Stimulated activated CD8-positive, alpha-beta memory T cell treated with anti-CD3 and anti-CD28 coated beads, Interleukin-7, amount 100 ng/mL, for 4 hours (primary cell): ENCODE data around the gene MAP4K1.
"Not testable (repeated sequence)": the region's sequence is repeated elsewhere in the genome, so short reads cannot be mapped to it uniquely, and the experiment has no call there.

ENCODE experiments used
- DNase-seq, 2 donors: peaks; one replicate each; pipeline ENCODE4 v3.0.0-alpha.2; 2020; ENCODE audit warnings: low read depth in 2 of 2

The MAP4K1 gene

DNA sequence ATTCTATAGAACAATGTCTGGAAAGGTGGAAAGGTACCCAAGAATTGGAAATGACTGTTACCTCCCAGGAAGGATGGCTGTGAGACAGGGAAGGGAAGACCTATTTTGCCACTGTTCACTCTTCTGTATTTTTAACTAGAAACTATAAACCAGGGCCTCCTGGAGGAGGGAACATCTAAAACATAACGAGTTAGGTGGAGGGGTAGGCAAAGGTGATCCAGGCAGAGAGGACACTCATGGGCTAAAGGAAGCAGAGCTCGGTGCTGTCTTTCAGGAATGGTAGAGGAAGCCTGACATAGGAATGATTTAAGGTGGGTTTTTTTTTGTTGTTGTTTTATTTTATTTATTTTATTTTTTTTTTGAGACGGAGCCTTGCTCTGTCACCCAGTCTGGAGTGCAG lies 7.1 kb upstream of the MAP4K1 start:
- DNase-seq = no peak

DNA sequence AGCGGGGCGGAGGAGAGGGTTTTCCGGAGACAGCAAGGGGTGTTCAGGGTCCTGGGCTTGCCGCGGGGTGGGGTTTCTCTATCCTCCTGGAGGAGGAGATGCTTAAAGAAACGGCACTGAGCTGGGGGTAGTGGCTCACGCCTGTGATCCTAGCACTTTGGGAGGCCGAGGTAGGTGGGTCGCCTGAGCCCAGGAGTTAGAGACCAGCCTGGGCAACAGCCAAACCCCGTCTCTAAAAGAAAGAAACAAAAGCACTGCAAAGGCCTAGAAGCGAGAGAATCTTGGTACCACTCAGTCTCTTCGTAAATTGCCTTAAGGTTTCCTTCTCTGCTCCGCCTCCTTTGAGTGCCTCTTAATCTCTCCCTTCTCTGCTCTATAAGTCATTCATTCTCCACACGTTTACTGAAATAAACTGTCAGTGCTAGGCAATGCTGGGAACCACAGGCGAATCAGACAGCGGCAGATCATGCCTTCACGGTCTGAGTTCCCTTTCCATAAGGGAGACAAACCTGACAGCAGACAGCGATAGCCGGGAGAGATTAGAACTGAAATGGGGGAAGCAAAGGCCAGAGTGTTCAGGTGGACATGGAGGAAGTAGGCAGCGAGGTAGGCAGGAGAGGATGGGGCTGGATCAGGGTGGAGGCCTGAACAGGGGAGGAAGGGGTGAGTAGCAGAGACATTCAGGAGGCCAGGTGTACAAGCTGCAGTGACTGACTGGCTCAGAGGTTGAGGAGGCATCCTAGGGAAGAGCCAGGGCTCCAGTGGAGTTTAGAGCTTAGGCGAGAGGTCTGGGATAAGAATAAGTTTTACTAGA lies 1.8 kb upstream of the MAP4K1 start:
- DNase-seq = no peak

DNA sequence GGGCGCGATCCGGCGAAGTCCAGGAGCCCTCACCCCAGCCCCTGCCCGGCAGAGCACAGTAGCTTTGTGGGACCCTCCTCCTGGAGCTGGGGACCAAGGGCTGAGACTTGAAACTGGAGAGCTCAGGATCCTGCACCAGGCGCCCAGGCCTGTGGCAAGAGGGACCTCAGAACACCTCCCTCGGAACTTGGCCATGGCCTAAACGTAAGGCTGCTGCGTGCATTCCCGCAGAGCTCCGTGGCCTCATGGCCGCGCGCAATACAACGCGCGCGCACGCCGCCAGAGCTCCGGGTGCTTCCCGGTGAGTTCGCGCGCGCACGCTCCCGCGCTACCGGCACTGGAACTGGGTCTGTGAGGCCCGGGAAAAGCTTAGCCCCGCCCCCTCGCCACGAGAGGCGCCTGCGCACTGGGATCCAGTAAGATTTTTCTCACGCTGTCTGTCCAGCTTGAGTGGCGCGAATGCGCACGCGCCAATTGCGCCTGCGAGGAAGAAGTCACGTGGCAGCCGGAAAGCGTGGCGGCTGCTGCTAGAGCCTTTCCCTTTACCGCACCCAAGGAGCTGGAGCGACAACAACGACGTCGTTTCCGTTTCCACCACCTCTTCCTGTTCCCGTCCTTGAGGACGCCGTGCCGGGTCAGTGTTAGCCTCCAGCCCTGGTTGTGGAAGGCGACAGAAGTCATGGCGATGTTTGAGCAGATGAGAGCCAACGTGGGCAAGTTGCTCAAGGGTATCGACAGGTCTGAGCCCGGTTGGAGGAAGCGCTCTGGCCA lies 1.0 kb upstream of the MAP4K1 start, which contains the start of gene EIF3K:
EIF3K (plus strand) TSS at position 599 of the 771 bp plus-strand sequence; CDS start at position 680, 81 bp downstream.
- DNase-seq = peak; percentile 93 to 95

- DNase-seq = no peak
These were observed 430 bp downstream of the MAP4K1 start for GRCh38 chr19:38617283-38617763.

- no peak for DNase-seq
These were observed 1.5 kb downstream of the MAP4K1 start for GRCh38 chr19:38616265-38616664.

DNA sequence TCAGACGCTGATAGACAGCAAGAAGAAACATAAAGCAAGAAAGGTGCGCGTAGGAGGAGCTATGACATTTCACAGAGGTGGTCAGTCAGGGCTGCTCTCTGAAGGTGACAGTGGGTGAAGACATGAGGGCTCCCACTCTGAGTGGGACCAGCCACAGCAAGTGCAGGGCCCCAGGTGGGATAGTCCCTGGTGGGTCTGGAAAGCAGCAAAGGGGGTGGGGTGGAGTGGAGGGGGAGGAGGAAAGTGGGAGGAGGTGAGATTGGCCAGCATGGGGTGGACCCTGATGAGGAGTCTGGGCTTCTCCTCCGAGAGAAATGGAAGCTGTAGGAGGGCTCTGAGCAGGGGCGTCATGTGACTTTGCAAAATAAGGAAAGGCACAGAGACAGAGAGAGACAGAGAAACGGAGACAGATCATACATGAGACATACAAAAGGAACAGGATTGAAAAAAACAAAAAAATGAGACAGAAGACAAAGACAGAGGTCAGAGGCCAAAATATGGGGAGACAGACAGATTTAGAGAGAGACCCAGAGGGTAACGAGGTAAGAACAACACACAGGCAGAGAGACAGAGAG lies 2.7 kb downstream of the MAP4K1 start:
- DNase-seq = no peak

DNA sequence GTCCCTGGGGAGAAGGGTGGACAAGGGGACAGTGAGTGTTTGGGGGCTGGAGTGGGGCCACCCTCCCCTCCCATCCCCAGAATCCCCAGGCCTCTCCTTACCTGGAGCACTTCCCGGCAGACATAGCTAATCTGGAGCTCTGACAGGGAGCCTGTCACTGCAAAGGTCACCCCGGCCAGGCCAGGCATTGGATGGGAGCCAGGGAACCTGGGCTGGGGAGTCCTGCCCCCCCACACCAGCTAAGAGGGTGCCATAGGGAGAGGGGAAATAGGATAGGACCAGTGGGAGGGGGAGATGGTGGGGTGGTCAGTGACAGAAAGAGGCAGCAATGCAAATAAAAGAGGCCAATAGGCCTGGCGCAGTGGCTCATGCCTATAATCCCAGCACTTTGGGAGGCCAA lies 3.5 kb downstream of the MAP4K1 start:
- no peak for DNase-seq

- DNase-seq = no peak
These were observed 11.6 kb downstream of the MAP4K1 start for GRCh38 chr19:38606131-38606530.

GRCh38 chr19:38602856-38603255 lies 14.9 kb downstream of the MAP4K1 start:
- not testable (repeated sequence) for DNase-seq

- DNase-seq = no peak
These were observed 18.0 kb downstream of the MAP4K1 start for GRCh38 chr19:38599722-38600121.

- DNase-seq = no peak
These were observed 20.7 kb downstream of the MAP4K1 start for GRCh38 chr19:38597075-38597474.

- DNase-seq = no peak
These were observed 21.4 kb downstream of the MAP4K1 start for GRCh38 chr19:38596057-38596981.

DNA sequence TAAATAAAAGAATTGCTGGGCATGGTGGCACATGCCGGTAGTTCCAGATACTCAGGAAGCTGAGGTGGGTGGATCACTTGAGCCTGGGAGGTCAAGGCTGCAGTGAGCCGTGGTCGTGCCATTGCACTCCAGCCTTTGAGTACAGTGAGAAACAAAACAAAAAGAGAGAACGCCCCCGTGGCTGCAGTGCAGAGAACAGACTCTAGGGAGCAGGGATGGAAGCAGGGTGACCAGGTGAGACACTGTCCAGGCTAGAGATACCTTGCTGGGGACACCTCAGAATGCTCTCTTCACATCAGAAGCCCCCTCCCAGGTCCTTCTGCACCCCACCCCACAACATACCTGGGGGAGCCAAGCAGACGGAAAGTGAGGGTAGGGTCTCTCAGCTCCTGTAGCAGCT lies 24.8 kb downstream of the MAP4K1 start:
- DNase-seq = no peak

GRCh38 chr19:38588041-38588440 lies 29.7 kb downstream of the MAP4K1 start:
- no peak for DNase-seq

DNA sequence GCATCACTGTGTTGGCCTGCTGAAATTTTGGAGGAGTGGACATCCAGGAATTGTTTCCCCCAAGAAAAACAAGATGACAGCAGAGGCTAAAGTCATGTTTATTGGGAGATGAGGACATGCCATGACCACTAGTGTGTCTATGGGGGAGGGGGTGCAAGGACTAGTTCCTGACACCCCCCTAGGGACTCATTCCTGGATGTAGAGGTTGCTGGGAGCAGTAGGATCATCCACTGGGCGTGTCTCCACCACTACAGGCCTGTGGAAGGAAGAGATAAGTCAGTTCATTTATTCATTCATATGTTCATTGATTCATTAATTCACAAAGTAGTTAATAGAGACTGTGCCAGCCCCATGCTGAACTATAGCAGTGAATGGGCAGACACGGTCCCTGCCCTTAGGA lies 30.2 kb downstream of the MAP4K1 start:
- no peak for DNase-seq

GRCh38 chr19:38583985-38584305 lies 33.8 kb downstream of the MAP4K1 start:
- DNase-seq = no peak

- no peak for DNase-seq
These were observed 34.4 kb downstream of the MAP4K1 start for GRCh38 chr19:38583219-38583984.

DNA sequence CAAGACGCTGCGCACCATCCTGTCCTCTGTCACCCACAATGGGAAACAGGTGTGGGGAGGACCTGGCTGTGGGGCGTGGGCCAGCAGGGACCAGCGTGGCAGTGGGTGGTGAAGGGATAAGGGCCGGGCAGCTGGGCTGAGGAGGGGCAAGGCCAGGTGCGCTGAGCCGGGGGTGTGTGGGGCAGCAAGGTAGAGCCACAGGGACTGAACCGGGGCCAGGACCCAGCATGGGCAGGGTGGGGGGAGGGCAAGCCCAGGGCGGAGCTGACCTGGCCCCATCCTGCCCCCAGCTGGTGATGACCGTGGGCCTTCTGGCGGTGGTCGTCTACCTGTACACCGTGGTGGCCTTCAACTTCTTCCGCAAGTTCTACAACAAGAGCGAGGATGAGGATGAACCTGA lies 37.7 kb downstream of the MAP4K1 start:
- DNase-seq = no peak

DNA sequence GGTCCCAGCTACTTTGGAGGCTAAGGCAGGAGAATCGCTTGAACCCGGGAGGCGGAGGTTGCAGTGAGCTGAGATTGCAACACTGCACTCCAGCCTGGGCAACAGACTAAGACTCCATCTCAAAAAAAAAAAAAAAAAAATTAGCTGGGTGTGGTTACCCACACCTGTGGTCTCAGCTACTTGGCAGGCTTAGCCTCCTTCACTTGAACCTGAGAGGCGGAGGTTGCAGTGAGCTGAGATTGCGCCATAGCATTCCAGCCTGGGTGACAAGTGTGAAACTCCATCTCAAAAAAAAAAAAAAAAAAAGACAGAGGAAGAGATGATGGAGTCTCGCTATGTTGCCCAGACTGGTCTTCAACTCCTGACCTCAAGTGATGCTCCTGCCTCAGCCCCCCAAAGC lies 38.4 kb downstream of the MAP4K1 start:
- DNase-seq = not testable (repeated sequence)

- no peak for DNase-seq
These were observed 39.9 kb downstream of the MAP4K1 start for GRCh38 chr19:38577826-38578225.

GRCh38 chr19:38571682-38572081 lies 46.1 kb downstream of the MAP4K1 start:
- no peak for DNase-seq
